HepG2 (cell line): ENCODE results near the gene ADRM1. TPM values are rescaled to one million over a fixed set of nuclear protein-coding genes. Genes with fewer than 3 reads are reported as not detected.

Source experiments
- BHLHE40 ChIP-seq: IDR thresholded peaks from 2 replicates; pipeline ENCODE4 v1.6.1; 2011; ENCODE audit warnings: low read length, improper control_type of control experiment
- DMAP1 ChIP-seq: IDR thresholded peaks from 2 replicates; pipeline ENCODE4 v1.6.1; 2016
- EZH2 ChIP-seq: conservative IDR thresholded peaks from 2 replicates; pipeline ENCODE4 v1.6.1; 2012; ENCODE audit warnings: mild to moderate bottlenecking, low read depth, low read length, moderate library complexity
- MLXIP ChIP-seq: sonication (generic); formaldehyde crosslinking; IDR thresholded peaks from 2 replicates; pipeline ENCODE4 v1.9.0; 2021; ENCODE audit warnings: missing genetic modification reagents, borderline replicate concordance
- NPAS2 ChIP-seq: sonication (generic); formaldehyde crosslinking; IDR thresholded peaks from 2 replicates; pipeline ENCODE4 v1.8.0; 2022; ENCODE audit warnings: mild to moderate bottlenecking, missing genetic modification reagents, borderline replicate concordance
- PLRG1 ChIP-seq: fragments of 450-650 bp; conservative IDR thresholded peaks from 2 replicates; pipeline ENCODE4 v1.6.1; 2016
- RFX5 ChIP-seq: IDR thresholded peaks from 2 replicates; pipeline ENCODE4 v1.6.1; 2011; ENCODE audit warnings: low read depth, low read length, improper control_type of control experiment
- SALL2 ChIP-seq: sonication (generic); formaldehyde crosslinking; IDR thresholded peaks from 2 replicates; pipeline ENCODE4 v1.8.1; 2023; ENCODE audit warnings: mild to moderate bottlenecking, missing genetic modification reagents, inconsistent platforms
- SRY ChIP-seq: sonication (generic); formaldehyde crosslinking; IDR thresholded peaks from 2 replicates; pipeline ENCODE4 v1.8.0; 2022; ENCODE audit warnings: mild to moderate bottlenecking, missing genetic modification reagents
- TEAD3 ChIP-seq: optimal IDR thresholded peaks from 2 replicates; pipeline ENCODE3; 2016; ENCODE audit warnings: borderline replicate concordance
- ZBTB21 ChIP-seq: sonication (generic); formaldehyde crosslinking; IDR thresholded peaks from 2 replicates; pipeline ENCODE4 v1.4.0; 2020; ENCODE audit warnings: missing genetic modification reagents
- ZFP91 ChIP-seq: sonication (generic); formaldehyde crosslinking; IDR thresholded peaks from 2 replicates; pipeline ENCODE4 v1.9.0; 2022; ENCODE audit warnings: missing genetic modification reagents, mild to moderate bottlenecking, borderline replicate concordance
- ZKSCAN1 ChIP-seq: fragments of 150-350 bp; IDR thresholded peaks from 2 replicates; pipeline ENCODE4 v1.6.1; 2014; ENCODE audit warnings: low read length
- ZNF124 ChIP-seq: sonication (generic); formaldehyde crosslinking; IDR thresholded peaks from 2 replicates; pipeline ENCODE4 v1.4.0; 2020; ENCODE audit warnings: missing genetic modification reagents
- ZNF180 ChIP-seq: sonication (generic); formaldehyde crosslinking; IDR thresholded peaks from 2 replicates; pipeline ENCODE4 v1.4.0; 2020; ENCODE audit warnings: low read depth, missing genetic modification reagents, borderline replicate concordance
- ZNF34 ChIP-seq: sonication (generic); formaldehyde crosslinking; IDR thresholded peaks from 2 replicates; pipeline ENCODE4 v1.4.0; 2020; ENCODE audit warnings: mild to moderate bottlenecking, missing genetic modification reagents, borderline replicate concordance
- ZNF546 ChIP-seq: sonication (generic); formaldehyde crosslinking; conservative IDR thresholded peaks from 2 replicates; pipeline ENCODE4 v1.8.1; 2023; ENCODE audit warnings: mild to moderate bottlenecking, missing genetic modification reagents
- ZNF576 ChIP-seq: sonication (generic); formaldehyde crosslinking; IDR thresholded peaks from 2 replicates; pipeline ENCODE4 v1.4.0; 2020; ENCODE audit warnings: mild to moderate bottlenecking, missing genetic modification reagents
- ZSCAN25 ChIP-seq: sonication (generic); formaldehyde crosslinking; IDR thresholded peaks from 2 replicates; pipeline ENCODE4 v1.8.0; 2022; ENCODE audit warnings: mild to moderate bottlenecking, missing genetic modification reagents
- ZSCAN9 ChIP-seq: IDR thresholded peaks from 2 replicates; pipeline ENCODE4 v1.6.1; 2016; ENCODE audit warnings: borderline replicate concordance
- polyA plus RNA-seq, 8 experiments: library from polyadenylated mRNA; depleted of rRNA in 3 of 8; stranded (reverse) in 7 of 8; unstranded in 1 of 8; fragments of >200 nt; fragmentation: Illumina TruSeq in 4 of 8; extraction: Trizol in 4 of 8; gene quantifications; 2 replicates each; pipeline versions ENCODE4 v1.2.1 to v1.2.3, GENCODE V29; 2011 to 2016; ENCODE audit warnings: low read depth in 4 of 8, missing spikeins in 1 of 8, mixed read lengths in 1 of 8; ENCODE audit not compliant: insufficient read depth in 1 of 8
- total RNA-seq, 5 experiments: library from RNA; depleted of rRNA; stranded (reverse); fragments of >200 nt; fragmentation: Illumina TruSeq; extraction: Trizol; gene quantifications; 2 replicates each; pipeline ENCODE4 v1.2.3, GENCODE V29; 2016; ENCODE audit warnings: low read depth in 1 of 5
- TF ChIP-seq, protein P1 (sequence below), 2 experiments: sonication (generic) in 1 of 2; formaldehyde crosslinking in 1 of 2; IDR thresholded peaks; 2 replicates each; pipeline versions ENCODE4 v1.4.0 to v1.6.1; 2018 to 2020; ENCODE audit warnings: missing genetic modification reagents in 2 of 2, borderline replicate concordance in 1 of 2, low read depth in 1 of 2, mild to moderate bottlenecking in 1 of 2, missing biosample characterization in 1 of 2
- TF ChIP-seq, protein P2 (sequence below): sonication (generic); formaldehyde crosslinking; IDR thresholded peaks from 2 replicates; pipeline ENCODE4 v1.5.1; 2020; ENCODE audit warnings: mild to moderate bottlenecking, moderate library complexity, missing genetic modification reagents

The ADRM1 gene
- total and polyA plus RNA-seq, 2 of the 13 experiments (the other 11 are each of a cell fraction or from before 2014, with no cell fraction given), result 92.9 to 154 TPM

DNA sequence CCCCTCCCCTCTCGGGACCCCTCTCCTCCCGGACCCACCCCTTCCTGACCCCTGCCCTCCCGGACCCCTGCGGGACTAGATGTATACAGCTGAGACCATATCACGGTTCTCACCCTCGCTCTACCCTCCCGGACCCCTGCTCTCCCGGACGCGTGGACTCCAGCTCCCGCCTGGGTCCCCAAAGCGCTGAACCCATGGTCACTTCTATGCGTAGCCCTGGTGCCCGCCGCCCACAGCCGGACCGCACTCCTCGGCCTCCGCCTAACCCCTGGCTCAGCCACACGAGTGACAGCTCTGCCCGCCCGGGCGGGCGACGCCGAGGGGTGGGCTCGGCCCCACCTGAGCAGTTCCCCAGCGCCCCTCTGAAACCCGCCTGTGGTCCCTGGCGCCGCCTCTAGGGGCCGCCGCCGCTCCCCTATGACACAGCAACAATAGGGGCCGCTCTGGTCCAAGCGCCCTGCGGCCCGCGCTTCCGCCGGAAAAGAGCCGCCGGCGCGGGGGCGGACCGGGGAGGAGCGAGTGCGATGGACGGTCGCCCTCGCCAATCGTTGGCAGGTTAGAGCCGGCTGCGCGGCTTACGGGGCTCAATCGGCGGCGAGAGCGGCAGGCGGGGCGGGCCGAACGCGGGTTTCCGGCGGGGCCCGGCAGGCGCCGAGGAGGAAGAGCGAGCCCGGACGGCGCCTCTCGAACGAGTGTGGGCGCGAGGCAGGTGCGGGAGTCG is at the start of gene ADRM1 (continued):
- TF ChIP-seq, protein P1, sequence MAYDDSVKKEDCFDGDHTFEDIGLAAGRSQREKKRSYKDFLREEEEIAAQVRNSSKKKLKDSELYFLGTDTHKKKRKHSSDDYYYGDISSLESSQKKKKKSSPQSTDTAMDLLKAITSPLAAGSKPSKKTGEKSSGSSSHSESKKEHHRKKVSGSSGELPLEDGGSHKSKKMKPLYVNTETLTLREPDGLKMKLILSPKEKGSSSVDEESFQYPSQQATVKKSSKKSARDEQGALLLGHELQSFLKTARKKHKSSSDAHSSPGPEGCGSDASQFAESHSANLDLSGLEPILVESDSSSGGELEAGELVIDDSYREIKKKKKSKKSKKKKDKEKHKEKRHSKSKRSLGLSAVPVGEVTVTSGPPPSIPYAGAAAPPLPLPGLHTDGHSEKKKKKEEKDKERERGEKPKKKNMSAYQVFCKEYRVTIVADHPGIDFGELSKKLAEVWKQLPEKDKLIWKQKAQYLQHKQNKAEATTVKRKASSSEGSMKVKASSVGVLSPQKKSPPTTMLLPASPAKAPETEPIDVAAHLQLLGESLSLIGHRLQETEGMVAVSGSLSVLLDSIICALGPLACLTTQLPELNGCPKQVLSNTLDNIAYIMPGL (CRISPR knock-in tag; IDR thresholded peaks at IDR 0.05; ENCODE audit: borderline replicate concordance in 1 of 2, low read depth in 1 of 2), result peak; percentile 93 to 97; a peak in 3 of 4 replicates
- TF ChIP-seq ZFP91 (CRISPR knock-in tag) (peak; percentile 65; the same call in 1 of the 2 replicates), ZNF576 (CRISPR knock-in tag) (peak; percentile 98; the same call in 1 of the 2 replicates), RFX5 (no peak), ZNF546 (CRISPR knock-in tag) (no peak; the same call in 1 of the 2 replicates), PLRG1 (no peak), BHLHE40 (peak; percentile 38), SRY (CRISPR knock-in tag) (no peak; the same call in 1 of the 2 replicates), NPAS2 (CRISPR knock-in tag) (no peak), MLXIP (CRISPR knock-in tag) (no peak), SALL2 (peak; percentile 38; the same call in 1 of the 2 replicates), ZNF180 (CRISPR knock-in tag) (no peak), ZNF34 (CRISPR knock-in tag) (no peak), TEAD3 (peak; percentile 63), ZSCAN9 (CRISPR knock-in tag) (no peak; the same call in 1 of the 2 replicates), ZBTB21 (CRISPR knock-in tag) (peak; percentile 24; the same call in 1 of the 2 replicates), EZH2 (no peak), ZKSCAN1 (no peak), ZNF124 (peak; percentile 94; the same call in 1 of the 2 replicates), DMAP1 (CRISPR knock-in tag) (peak; percentile 97), ZSCAN25 (CRISPR knock-in tag) (peak; percentile 97)
- TF ChIP-seq, protein P2, sequence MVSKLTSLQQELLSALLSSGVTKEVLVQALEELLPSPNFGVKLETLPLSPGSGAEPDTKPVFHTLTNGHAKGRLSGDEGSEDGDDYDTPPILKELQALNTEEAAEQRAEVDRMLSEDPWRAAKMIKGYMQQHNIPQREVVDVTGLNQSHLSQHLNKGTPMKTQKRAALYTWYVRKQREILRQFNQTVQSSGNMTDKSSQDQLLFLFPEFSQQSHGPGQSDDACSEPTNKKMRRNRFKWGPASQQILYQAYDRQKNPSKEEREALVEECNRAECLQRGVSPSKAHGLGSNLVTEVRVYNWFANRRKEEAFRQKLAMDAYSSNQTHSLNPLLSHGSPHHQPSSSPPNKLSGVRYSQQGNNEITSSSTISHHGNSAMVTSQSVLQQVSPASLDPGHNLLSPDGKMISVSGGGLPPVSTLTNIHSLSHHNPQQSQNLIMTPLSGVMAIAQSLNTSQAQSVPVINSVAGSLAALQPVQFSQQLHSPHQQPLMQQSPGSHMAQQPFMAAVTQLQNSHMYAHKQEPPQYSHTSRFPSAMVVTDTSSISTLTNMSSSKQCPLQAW, result peak; percentile 84
